GM19035 (cell line): Measurements from ENCODE around the gene GPR137B.
"Not testable (repeated sequence)": the region's sequence is repeated elsewhere in the genome, so short reads cannot be mapped to it uniquely, and the experiment has no call there.

ENCODE experiments used
- ATAC-seq: cut with Tn5 transposase; IDR thresholded peaks from one replicate; pipeline ENCODE4 v1.9.1; 2021; ENCODE audit not compliant: unreplicated experiment

Gene GPR137B

DNA sequence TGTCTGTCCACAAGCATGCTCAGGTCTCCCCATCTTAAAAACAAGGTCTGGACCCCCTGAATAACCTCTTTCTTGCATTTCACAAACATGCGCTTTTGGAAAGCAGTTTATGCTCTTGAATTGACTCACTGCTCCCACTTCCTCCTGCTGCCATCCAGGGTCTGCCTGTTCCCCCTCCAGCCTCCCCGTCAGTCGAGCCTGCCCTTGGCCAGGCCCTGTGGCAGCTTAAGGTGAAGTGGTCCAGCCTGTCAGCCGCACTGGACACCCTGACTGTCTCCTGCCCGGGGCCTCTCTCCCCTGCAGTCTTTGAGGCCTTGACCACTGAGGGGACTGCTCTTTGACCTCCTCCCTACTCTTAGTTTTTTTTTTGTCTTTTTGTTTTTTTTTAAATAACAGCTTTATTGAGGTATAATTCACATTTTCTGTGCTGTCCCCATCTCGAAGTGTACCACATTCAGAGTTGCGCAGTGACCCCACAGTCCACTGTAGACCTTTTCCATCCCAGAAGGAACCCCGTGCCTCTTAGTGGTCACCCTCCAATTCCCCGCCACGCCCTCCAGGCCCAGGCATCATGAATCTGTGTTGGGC is 18.3 kb downstream of the GPR137B start:
- ATAC-seq, result no peak

DNA sequence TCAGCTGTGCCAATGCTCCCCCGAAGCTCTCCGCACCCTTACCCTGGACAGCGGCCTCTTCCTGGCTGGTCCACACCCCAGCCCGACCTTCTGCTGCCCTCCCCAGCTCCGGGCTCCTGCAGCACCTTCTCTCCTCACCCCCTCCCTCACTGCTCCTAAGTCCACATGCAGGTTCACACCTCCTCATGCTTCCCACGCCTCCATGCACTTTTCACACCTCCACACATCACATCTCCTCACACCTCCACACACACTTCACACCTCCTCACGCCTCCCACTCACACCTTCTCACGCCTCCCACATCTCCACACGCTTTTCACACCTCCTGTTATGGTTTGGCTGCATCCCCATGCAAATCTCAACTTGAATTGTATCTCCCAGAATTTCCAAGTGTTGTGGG is 18.9 kb downstream of the GPR137B start:
- no peak for ATAC-seq

DNA sequence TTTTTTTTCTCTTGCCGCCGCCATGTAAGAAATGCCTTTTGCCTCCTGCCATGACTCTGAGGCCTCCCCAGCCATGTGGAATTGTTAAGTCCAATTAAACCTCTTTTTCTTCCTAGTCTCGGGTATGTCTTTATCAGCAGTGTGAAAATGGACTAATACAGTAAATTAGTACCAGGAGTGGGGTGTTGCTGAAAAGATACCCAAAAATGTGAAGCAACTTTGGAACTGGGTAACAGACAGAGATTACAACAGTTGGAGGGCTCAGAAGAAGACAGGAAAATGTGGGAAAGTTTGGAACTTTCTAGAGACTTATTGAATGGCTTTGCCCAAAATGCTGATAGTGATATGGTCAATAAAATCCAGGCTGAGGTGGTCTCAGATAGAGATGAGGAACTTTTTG is 19.4 kb downstream of the GPR137B start:
- ATAC-seq, result not testable (repeated sequence)

DNA sequence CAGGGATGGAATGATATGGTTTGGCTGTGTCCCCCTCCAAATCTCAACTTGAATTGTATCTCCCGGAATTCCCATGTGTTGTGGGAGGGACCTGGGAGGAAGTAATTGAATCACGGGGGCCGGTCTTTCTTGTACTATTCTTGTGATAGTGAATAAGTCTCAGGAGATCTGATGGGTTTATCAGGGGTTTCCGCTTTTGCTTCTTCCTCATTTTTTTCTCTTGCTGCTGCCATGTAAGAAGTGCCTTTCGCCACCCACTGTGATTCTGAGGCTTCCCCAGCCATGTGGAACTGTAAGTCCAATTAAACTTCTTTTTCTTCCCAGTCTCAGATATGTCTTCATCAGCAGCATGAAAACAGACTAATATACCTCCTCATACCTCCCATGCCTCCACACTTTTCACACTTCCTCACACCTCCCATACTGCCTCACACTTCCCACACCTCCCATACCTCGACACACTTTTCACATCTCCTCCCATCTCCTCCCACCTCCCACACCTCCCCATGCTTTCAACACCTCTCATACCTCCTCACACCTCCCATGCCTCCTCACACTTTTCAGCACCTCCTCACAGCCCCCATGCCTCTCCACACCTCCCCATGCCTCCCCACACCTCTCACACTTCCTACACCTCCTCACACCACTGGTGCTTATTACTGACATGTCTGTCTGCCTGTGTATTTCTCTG is 21.3 kb downstream of the GPR137B start:
- no peak for ATAC-seq

DNA sequence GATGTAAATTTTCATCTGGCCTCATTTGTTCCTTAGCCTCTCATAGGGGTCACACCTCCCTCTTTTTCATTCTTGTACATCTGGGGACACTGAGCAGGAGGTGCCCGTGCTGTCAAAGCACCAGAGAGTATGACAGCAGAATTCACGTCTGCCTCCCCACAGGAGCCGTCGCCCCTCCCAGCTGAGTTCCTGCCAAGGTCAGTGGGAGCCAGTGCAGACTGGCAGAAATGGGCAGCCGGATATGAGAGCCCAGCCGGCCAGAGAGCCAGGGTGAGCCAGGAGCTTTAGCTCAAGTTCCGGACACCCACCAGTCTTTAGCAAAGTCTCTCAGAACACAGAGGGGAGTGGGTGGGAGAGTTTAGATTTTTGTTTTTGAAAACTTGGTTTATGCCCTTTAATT is 21.9 kb downstream of the GPR137B start:
- ATAC-seq, result no peak

DNA sequence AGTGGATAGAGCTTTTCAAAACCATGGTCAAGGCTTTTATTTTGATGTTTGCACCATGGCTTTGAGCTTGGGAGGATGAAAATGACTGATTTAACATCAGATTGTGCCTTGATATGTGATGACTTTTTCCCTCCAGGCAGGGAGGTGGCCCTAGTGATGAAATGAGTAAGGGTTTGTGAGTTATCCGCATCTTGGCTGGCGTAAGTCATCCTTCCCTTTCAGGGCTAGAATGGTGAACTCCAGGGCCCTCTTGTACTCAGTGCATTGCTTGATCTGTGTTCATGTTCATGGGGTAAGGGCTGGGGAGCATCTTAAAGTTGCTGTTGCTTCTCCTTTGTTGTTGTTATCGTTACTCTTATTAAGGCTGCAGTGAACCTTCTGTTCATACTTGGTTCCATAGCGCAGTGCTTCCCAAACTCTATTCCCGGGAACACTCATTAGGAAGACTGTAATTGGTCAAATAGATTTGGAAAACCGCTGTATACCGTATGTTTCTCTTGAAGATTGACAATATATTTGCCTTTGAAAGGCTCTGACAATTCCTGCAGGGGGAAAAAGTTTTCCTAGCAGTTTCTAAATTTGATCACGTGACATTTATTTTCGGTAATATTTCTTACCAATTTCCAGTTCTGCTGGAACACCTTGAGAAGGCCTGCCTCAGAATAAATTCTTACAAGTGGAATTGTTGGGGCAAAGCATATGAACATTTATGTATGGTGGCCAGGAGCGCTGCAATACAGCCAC is 23.1 kb downstream of the GPR137B start:
- ATAC-seq, result no peak

DNA sequence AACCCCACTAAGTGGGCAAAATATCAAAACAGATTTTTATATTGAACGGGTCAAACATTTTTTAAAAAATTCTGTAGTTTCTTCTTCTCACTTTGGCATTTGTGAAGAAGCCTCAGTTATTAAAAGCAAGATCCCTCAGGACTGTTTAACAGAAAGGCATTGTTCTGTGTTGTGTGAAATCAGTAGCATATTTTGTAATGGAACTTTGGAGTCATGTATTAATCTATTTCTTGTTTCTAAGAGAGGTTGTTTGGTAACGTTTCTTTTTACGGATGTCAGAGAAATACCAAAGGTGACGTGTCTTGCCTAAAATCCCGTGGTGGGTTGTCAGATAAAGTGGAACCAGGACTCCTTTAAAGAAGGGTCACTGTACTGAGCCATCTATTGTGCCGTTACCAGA is 23.7 kb downstream of the GPR137B start:
- no peak for ATAC-seq

DNA sequence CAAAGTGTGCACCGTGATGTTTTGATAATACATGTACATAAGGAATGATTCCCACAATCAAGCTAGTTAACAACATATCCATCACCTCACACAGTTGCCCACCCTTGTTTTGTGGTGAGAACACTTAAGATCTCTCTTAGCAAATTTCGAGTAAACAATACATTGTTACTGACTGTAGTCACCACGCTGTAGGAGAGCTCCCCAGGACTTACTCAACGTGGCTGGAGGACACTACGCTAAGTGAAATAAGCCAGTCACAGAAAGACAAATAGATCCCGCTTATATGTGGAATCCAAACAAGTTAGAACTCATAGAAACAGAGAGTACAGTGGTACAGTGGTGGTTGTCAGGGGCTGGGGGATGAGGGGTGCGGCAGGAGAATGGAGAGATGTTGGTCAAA is 24.8 kb downstream of the GPR137B start:
- no peak for ATAC-seq

DNA sequence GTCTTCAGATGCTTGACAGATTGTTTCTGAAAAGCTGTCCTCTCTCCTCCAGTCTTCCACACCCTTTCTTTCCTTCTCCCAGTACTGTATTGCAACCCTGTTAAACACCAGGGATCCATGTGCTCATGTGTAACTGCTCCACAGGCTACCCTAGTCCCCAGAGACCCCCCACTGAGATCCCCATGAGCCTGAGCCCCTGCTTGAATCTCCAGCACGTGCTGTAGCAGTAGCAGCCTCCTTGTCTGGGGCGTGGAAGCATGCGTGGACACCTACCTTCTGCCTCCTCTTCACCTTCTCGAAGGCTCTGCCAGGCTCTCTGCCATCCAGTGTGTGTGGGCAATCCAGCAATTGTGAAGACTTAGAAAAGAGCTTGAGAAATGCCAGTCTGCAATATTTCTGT is 25.2 kb downstream of the GPR137B start:
- ATAC-seq, result no peak

DNA sequence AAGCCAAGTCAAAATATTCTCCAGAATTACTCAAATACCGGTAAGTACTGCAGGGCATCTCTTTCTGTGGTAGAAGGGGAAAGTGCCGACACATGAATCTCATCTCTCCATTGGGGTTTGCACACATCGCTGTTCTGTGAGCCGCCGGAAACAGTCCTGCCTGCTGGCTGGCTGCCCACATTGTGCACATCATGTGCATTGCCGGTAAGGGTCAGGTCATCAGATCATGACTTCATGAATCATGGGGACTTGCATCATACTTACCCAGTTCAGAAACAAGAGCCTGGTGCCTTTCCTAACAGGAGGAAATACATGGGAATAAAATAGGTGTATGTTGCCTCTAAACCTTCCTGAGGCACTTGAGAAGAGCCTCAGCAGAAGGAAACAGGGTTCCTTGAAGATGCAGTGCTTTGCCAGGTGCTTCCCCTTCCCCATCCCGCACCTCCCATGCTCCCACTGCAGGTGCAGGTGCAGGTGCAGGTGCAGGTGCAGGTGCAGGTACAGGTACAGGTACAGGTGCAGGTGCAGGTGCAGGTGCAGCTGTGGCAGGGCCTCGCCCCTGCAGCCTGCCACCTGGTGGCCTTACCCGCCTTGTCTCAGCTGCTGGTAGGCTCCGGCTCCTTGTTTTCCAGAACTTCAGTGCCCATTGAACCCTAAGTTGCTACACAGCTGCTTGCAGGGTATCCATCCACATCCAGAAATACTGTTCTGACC is 26.5 kb downstream of the GPR137B start:
- ATAC-seq, result peak; percentile 70

DNA sequence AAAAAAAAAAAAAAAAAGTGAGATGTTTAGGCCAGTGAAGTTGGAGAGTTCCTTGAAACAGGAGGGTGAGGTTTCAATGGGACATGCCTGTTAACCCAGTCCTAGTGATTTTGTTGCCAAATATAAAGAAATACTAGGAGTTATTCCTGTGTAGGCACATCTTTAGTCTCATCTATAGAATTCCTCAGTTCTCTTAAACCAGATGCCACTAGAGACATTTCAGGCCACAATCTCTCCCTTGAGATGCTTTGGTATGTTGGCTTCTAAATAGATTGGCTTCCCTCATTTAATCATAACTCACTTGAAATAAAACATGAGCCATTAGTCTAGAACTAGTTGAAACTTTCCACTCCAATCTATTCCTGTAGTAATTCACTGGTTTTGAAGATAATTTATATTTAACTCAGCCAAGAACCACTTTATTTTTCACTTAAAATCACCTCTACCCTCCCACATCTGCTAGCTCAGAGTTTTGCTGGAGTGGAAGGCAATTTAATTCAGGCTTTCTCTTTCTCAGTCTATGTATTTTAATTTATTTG is 29.8 kb downstream of the GPR137B start:
- no peak for ATAC-seq

DNA sequence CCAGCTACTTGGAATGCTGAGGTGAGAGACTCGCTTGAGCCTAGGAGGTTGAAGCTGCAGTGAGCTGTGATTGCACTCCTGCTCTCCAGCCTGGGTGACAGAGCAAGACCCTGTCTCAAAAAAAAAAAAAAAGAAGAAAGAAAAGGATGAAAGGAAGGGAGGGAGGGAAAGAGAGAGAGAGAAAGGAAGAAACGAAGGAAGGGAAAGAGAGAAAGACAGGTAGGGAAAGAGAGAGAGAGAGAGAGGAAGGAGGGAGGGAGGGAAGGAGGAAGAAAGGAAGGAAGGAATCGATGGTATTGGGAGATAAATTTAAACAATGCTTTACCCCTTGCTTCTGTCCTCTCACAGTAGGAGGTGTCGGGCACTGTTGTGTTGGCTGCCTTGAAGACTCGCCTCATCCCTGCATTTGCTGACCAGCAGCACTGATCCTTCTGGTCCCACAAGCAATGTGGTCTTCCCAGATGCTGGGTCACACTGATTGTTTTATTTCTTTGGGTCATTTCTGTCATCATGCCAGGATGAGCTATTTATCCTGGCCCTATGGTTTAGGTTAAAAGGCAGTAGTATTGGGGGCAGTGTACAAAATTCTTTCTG is 30.9 kb downstream of the GPR137B start:
- ATAC-seq, result no peak

DNA sequence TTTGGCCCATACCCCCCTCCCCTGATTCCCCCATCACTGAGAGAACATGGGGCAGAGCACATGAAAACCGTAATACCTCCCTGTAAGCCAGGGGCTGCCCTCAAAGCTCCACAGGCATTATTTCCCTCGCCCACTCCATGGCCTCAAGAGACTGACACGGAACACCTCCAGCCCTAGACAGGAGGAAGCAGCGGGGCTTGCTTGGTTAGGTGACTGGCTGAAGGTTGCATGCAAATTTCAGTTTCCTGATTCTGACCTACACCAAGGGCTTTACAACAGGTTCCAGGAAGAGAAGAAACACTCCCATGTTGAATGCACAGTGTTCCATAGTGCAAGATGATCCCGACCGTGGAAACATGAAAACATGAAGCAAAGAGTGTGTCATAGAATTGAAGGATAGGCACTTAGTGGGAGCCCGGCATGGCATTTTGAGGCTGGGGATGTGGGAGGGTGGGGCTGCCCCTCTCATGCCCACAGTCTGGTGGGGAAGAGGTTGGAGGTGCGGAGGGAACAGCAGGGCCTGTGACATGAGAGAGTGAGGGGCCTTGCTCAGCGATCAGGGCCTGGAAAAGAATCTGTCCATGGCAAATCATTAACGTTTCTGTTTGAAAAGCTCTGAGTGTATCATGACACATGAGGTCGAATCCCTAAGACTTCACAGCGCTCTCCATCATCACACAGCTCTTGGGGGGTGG is 33.5 kb downstream of the GPR137B start:
- peak; percentile 86 for ATAC-seq

DNA sequence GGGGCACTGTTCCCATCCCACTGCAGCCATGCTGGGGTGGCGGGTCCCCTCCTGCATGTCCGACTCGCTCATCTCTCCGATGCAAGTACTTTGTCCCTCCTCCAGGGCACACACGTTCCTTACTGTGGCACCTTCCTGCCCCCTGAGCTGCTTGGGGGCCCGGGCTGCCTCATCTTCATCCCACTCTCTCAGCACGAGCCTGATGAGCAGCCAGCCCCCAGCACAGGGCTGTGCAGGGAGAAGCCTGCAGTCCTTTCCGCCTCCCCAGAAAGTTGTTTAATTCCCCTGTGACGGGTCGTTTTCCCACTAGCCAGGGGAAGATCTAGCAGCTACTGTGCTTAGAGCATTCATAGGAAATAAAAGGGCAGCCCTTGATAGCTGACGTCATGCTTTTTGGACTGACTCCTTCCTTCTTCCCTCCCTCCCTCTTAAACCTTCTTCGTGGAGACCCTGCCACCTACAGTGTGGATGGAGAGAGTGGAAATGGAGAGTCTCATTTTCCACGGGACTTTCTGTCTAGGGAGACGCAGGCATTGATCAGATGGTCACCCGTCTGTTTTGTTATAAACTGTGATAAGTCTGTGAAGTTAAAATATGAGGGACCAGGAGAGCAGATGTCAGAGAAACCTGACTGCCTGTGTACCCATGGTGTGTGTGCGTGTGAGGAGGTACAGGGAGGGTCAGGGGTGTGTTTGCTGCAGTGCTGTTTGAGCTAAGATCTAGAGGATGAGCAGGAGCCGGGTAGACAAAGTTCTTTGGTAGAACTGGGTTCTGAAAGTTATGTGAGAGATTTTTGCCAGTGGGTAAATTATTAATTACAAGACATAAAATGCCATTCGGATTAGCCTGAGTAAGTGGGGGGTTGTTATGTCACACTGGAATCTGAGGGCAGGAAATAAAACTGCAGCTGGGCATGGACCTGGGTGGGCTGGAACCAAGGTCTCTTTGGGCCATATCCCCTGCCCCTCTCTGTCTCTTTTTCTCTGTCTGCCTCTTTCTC is 34.3 kb downstream of the GPR137B start:
- ATAC-seq, result no peak

DNA sequence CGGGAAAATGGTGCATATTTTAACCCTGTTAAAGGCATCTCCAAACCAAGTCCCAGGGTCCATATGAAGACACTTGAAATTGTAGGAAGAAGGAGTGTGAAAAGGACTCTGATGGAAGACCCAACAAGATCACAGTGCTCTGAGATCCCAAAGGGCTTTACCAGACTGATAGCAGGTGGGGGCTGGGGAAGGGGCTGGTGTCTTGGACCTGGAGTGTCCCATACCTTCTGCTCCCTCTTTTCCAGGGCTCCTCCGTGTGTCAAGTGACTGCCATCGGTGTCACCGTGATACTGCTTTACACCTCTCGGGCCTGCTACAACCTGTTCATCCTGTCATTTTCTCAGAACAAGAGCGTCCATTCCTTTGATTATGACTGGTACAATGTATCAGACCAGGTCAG is 37.3 kb downstream of the GPR137B start:
- ATAC-seq, result no peak

DNA sequence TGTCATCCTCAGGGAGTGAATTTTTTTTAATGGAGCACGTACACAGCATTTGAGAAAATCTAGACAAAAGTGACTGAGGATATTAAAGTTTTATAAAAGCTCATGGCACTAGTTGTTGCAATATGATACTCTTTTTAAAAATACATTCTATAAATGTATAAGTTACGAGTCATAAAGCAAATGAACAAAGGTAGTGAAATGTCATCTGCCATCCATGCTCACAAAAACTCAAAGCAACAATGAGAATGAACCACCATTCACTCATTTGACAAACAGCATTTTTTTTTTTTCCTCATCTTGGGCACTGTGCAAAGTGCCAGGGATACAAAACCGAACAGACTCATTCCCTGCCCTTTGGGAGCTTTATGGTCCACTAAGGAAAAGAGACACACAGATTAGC is 38.7 kb downstream of the GPR137B start:
- no peak for ATAC-seq

DNA sequence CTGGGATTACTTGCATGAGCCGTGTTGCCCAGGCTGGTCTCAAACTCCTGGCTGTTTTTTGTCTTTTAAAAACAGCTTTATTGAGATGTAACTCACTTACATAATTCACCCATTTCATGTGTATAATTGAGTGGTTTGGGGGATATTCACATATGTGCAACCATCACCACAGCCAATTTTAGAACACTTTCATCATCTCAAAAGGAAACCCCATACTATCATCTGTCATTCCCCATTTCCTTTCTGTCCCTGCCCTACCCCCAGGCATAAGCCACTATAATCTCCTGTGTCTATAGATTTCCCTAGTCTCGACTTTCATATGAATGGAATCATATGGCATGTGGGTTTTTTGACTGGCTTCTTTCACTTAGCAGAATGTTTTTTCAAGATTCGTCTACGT is 43.3 kb downstream of the GPR137B start:
- ATAC-seq, result no peak

DNA sequence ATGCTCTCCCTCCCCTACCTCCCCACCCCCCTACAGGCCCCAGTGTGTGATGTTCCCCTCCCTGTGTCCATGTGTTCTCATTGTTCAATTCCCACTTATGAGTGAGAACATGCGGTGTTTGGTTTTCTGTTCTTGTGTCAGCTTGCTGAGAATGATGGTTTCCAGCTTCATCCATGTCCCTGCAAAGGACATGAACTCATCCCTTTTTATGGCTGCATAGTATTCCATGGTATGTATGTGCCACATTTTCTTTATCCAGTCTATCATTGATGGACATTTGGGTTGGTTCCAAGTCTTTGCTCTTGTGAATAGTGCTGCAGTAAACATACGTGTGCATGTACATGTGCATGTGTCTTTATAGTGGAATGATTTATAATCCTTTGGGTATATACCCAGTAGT is 44.1 kb downstream of the GPR137B start:
- not testable (repeated sequence) for ATAC-seq

DNA sequence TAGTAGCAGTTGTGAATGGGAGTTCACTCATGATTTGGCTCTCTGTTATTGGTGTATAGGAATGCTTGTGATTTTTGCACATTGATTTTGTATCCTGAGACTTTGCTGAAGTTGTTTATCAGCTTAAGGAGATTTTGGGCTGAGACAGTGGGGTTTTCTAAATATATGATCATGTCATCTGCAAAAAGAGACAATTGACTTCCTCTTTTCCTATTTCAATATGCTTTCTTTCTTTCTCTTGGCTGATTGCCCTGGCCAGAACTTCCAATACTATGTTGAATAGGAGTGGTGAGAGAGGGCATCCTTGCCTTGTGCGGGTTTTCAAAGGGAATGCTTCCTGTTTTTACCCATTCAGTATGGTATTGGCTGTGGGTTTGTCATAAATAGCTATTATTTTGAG is 45.7 kb downstream of the GPR137B start:
- ATAC-seq, result not testable (repeated sequence)
